Choroid plexus epithelial cell (primary cell): ENCODE results near the gene KRT83.
A peak's percentile ranks its signal among the peaks of the same experiment; 100 is the strongest.

Experiments used
- DNase-seq: peaks from one replicate; pipeline ENCODE4 v3.0.0-alpha.2; 2010; ENCODE audit warnings: low read depth
- H3K4me3 ChIP-seq: 2 replicates; pipeline ENCODE4 v1.5.1; 2011; ENCODE audit warnings: low read depth, mild to moderate bottlenecking, control low read depth, low read length, moderate library complexity
- TF ChIP-seq, protein P1 (sequence below): conservative IDR thresholded peaks from 2 replicates; pipeline ENCODE4 v1.5.1; 2011; ENCODE audit warnings: low read depth, mild to moderate bottlenecking, control low read depth, inconsistent platforms, low read length, moderate library complexity

Gene KRT83

DNA sequence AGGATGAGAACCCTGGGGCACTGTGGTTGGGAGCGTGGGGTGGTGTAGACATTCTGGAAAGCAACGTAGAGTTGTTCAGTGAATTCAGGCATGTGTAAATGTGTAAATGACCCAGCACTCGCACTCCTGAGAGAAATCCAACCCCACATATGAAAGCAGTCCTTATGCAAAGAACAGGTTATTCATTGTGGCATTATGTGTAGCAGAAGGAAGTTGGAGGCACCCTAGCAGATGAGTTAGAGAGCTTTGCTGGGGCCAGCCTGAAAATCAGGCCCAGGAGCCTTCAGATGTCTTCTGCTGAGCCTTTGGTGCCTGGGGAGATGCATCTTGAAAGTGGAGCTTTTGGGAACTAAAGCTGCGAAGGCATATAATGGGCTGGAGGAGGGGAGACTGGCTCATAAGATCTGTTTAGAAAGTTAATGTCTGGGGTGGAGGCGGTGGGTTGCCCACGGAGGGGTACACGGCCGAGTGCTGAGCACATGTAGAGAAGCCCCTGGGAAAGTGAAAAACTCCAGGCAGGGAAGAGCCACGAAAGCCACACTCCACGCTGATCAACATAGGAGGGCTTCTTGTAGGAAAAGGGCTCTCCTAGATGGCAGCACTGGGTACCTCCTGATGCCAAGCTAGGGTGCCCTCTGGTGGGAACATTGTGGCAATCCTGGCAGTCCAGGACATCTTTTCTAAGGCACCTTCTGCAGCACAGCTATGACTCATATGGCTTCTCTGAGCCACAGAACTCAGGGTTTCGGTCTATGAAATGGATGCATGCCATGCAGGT, 6.0 kb upstream of the KRT83 start:
- DNase-seq, result peak; percentile 92
- TF ChIP-seq, protein P1, sequence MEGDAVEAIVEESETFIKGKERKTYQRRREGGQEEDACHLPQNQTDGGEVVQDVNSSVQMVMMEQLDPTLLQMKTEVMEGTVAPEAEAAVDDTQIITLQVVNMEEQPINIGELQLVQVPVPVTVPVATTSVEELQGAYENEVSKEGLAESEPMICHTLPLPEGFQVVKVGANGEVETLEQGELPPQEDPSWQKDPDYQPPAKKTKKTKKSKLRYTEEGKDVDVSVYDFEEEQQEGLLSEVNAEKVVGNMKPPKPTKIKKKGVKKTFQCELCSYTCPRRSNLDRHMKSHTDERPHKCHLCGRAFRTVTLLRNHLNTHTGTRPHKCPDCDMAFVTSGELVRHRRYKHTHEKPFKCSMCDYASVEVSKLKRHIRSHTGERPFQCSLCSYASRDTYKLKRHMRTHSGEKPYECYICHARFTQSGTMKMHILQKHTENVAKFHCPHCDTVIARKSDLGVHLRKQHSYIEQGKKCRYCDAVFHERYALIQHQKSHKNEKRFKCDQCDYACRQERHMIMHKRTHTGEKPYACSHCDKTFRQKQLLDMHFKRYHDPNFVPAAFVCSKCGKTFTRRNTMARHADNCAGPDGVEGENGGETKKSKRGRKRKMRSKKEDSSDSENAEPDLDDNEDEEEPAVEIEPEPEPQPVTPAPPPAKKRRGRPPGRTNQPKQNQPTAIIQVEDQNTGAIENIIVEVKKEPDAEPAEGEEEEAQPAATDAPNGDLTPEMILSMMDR, result peak; percentile 88
- H3K4me3 ChIP-seq, result no peak overlapping the region

DNA sequence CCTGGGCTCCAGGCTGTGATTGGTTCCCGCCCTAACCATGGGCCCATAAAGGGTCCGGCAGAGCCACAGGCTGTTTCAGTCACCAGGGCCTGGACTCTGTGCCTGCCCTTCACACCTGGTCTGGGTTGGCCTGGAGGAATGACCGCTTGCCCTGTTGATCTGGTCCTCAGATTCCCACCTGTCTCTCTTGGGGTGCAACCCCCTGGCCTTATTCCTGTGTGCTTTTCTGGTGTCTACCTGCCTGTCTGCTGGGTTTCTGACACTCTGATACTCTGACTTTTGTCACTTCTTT, 2.9 kb upstream of the KRT83 start:
- no peak overlapping the region for H3K4me3 ChIP-seq
- no peak for DNase-seq
- TF ChIP-seq, protein P1, result no peak

DNA sequence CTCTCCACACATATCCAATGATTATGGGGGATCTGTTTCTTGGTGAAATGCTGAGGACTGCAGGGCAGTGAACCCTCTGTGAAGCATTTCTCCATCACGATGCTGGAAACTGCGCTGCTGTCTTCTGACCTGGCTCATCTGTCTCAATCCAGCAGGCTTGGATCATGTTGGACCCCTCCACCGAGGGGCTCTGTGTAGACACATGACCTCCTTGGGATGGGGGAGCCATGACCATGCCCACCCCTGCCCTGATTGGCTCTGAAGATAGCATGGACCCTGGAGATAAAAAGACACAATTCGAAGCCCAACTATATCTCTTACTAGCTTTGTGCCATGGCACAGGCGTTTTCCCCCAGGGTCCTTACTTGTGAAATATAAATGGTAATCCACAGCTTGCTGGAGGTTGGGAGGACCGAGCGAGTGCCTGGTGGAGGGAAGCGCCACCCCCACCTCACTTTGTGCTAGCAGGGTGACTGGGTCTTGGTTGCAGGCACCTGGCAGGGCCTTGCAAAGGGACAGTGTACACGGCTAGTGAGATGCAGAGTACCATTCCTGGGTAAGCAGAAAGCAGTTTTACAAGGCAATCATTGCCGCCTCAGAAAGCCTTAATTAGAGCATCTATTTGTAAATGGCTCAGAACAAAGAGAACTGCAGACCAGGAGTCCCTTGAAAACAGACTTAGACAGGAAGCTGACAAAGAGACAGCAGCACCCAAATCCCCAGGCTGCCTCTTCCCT, 2.4 kb upstream of the KRT83 start:
- TF ChIP-seq, protein P1, result no peak
- no peak overlapping the region for H3K4me3 ChIP-seq
- no peak for DNase-seq

DNA sequence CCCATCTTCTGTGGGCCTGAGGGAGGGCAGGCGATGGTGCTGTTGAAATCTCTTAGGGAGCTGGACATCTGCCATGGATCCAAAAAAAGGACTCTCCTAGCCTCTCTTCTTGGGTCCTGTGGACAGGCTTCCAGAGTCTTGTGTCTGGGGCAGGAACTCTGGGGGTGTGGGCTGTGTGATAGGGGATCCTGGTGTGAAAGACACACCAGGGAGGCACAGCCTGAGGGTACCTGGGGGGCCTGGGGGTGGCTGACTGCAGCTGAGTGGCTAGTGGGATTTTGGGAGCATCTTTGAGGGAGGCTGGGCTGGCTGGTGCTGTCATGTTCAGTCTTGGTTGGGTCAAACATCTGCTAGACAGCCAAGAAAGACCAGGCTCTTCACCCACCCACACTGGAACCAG, 1.8 kb upstream of the KRT83 start:
- no peak overlapping the region for H3K4me3 ChIP-seq
- TF ChIP-seq, protein P1, result no peak
- DNase-seq, result no peak

DNA sequence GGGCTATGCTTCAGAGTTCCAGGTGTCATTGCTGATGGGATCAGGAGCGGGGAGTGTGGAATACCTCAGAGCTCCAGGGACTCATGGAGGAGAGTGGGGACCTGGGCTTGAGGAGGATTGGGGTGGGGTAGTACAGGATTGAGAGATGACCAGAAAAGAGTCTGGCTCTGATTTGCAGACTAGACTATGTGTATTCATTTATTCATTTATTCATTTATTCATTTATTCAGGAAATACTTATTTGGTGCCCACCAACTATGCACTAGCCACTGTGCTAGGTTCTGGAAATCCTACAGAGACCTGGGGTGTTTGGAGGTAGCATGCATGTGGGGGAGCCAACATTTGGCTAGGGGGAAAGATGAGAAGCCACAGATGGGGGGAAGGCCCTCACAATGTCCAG, 871 bp upstream of the KRT83 start:
- no peak overlapping the region for H3K4me3 ChIP-seq
- DNase-seq, result no peak
- TF ChIP-seq, protein P1, result no peak

DNA sequence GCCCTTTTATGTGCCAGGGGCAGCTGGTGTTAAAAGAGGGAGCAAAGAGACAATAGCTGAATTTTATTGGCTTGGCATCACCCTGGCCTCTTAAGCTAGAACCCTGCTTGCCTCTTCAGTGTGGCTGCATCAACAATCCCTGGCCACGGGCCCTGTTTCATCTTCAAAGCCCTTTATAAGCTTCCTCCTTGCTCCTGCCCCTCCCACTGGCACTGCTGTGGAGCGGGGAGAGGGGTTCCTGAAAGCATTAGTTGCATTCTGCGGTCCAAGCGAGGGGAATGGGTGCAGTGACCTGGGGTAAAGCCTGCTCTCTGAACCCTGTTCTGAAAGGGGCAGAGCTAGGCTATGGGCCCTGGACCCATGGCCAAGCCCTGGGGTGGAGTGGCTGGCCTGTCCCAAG, 220 bp upstream of the KRT83 start:
- DNase-seq, result no peak
- TF ChIP-seq, protein P1, result no peak
- H3K4me3 ChIP-seq, result no peak overlapping the region

DNA sequence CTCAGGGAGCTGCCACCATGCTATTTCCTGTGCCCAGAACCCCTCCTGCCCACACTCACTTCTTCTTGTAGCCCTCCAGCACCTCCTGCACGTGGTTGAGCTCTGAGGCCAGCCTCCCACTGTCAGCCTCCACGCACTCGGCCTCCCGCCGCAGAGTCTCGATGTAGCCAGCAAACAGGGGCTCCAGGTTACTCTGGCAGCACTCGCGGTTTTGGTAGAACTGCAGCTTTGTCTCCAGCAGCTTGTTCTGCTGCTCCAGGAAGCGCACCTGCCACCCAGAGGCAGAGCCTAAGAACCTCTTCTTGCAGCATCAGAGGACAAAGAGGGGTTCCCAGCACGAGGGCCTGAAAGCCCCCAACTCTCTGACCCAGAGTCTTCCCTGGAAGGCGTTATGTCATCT, 2.1 kb downstream of the KRT83 start:
- no peak overlapping the region for H3K4me3 ChIP-seq
- peak; percentile 23 for DNase-seq
- TF ChIP-seq, protein P1, result peak; percentile 28
